Natural killer cell treated with Interleukin-12 subunit alpha and Interleukin-12 subunit beta and Interleukin-15 and Interleukin-18, amount 100 ng/mL, for 72 hours (primary cell): ENCODE measurements around the gene ILRUN. TPM values are rescaled to one million over a fixed set of nuclear protein-coding genes. Genes with fewer than 3 reads are reported as not detected.
"Not testable (repeated sequence)": the region's sequence is repeated elsewhere in the genome, so short reads cannot be mapped to it uniquely, and the experiment has no call there.

Source experiments
- ATAC-seq, 2 donors: fragments of 150-1000 bp; cut with Tn5 transposase in 1 of 2; sonication (Bioruptor Pico), chemical (Tn5 transposase) in 1 of 2; 2 replicates each; pipeline ENCODE4 v1.10.0; 2021
- DNase-seq: peaks from one replicate; pipeline ENCODE4 v3.0.0; 2022; ENCODE audit warnings: low spot score
- H3K27ac Mint-ChIP-seq, 2 donors: 1 replicate in 1 of 2; 2 replicates in 1 of 2; pipeline ENCODE4 v1.8.0; 2022; ENCODE audit warnings: mixed read lengths in 2 of 2, mild to moderate bottlenecking in 1 of 2, moderate library complexity in 1 of 2
- H3K27me3 Mint-ChIP-seq, 2 donors: 1 replicate in 1 of 2; 2 replicates in 1 of 2; pipeline ENCODE4 v1.8.0; 2022; ENCODE audit warnings: mixed read lengths in 2 of 2
- H3K36me3 Mint-ChIP-seq: one replicate; pipeline ENCODE4 v1.8.0; 2022; ENCODE audit warnings: mixed read lengths
- H3K4me1 Mint-ChIP-seq, 2 donors: 1 replicate in 1 of 2; 2 replicates in 1 of 2; pipeline ENCODE4 v1.8.0; 2022; ENCODE audit warnings: low read depth in 2 of 2, mixed read lengths in 2 of 2, mild to moderate bottlenecking in 1 of 2
- H3K4me3 Mint-ChIP-seq: one replicate; pipeline ENCODE4 v1.8.0; 2022; ENCODE audit warnings: mixed read lengths
- H3K9me3 Mint-ChIP-seq: 2 replicates; pipeline ENCODE4 v1.8.0; 2022; ENCODE audit warnings: mixed read lengths
- total RNA-seq, 2 donors: library from RNA; stranded (reverse); gene quantifications; one replicate each; pipeline ENCODE4 v1.2.3, GENCODE V29; 2022

Gene ILRUN
- total RNA-seq, 2 donors from 2014 or later = 68.1 to 70.0 TPM

DNA sequence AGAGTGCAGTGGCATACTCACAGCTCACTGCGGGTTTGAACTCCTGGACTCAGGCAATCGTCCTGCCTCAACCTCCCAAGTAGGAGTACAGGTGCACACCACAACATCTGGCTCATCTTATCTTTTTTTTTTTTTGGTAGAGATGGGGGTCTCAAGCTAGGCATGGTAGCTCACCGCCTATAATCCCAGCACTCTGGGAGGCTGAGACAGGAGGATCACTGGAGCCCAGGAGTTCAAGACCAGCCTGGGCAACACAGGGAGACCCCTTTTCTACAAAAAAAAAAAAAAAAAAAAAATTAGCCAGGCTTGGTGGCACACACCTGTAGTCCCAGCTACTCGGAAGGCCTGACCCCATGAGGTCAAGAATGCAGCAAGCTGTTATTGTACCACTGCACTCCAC lies 31.5 kb downstream of the ILRUN start:
- Mint-ChIP-seq H3K27ac (peak overlapping the region; percentile 95 to 99), H3K4me1 (peaks cover 32 to 50% of the 10 kb centered on the region in 2 donors), H3K4me3 (peak overlapping the region; percentile 67), H3K36me3 (no peaks in the 10 kb centered on the region), H3K9me3 (no peaks in the 10 kb centered on the region), H3K27me3 (no peaks in the 10 kb centered on the region)
- ATAC-seq (no peak), DNase-seq (no peak)

DNA sequence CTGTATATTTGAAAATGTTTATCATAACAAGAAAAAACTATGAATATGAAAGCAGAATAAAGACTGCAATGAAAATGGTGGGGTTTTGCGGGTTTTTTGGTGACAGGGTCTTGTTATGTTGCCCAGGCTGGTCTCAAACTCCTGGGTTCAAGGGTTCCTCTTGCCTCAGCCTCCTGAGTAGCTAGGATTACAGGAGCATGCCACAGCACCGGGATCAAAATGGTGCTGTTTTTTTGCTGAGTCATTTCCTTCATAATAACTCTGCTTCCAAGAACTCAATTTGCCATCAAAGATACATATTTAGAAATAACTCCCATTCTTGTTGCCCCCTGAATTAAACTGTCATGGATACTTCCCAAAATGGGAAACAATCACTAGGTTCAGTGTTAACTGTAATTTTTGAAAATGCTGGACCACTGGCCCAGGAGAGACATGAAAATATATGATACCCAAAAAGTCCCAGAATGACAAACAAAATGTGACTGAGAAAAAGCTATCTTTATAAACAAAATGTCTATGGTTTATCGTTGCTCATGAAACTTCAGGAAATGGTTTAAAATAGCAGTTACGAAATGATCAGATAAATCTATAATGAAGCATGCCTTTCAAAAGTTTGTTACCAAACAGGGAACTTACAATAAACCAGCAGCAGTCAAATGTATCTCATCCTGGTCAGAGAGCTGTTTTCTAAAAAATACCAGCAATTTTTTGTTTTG lies 32.2 kb downstream of the ILRUN start:
- peak overlapping the region; percentile 95 to 99 for H3K27ac Mint-ChIP-seq
- H3K27me3 Mint-ChIP-seq = no peaks in the 10 kb centered on the region
- DNase-seq (no peak), ATAC-seq (peak in 1 of 2 donors; percentile 43)
- peaks cover 31 to 50% of the 10 kb centered on the region in 2 donors for H3K4me1 Mint-ChIP-seq
- no peaks in the 10 kb centered on the region for H3K36me3 Mint-ChIP-seq
- no peaks in the 10 kb centered on the region for H3K9me3 Mint-ChIP-seq
- peak overlapping the region; percentile 67 for H3K4me3 Mint-ChIP-seq

DNA sequence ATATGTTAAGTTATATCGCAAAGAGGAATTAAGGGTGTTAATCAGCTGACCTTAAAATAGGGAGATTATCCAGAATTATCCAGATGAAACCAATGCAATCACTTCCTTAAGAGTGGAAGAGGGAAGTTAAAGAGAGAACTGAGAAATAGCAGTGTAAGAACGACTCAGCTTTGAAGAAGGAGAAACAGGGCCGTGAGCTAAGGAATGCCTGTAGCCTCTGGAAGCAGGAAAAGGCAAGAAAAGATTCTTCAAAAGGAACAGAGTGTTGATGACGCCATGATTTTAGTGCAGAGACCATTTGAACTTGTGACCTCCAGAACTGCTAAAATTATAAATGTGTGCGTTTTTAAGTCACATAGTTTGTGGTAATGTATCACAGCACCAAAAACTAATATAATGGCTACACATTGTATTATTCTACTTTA lies 32.7 kb downstream of the ILRUN start:
- Mint-ChIP-seq H3K4me3 (peak overlapping the region; percentile 67), H3K27me3 (no peaks in the 10 kb centered on the region), H3K4me1 (peaks cover 34 to 53% of the 10 kb centered on the region in 2 donors), H3K9me3 (no peaks in the 10 kb centered on the region), H3K36me3 (no peaks in the 10 kb centered on the region), H3K27ac (peak overlapping the region; percentile 95 to 99)
- DNase-seq (no peak), ATAC-seq (no peak)

DNA sequence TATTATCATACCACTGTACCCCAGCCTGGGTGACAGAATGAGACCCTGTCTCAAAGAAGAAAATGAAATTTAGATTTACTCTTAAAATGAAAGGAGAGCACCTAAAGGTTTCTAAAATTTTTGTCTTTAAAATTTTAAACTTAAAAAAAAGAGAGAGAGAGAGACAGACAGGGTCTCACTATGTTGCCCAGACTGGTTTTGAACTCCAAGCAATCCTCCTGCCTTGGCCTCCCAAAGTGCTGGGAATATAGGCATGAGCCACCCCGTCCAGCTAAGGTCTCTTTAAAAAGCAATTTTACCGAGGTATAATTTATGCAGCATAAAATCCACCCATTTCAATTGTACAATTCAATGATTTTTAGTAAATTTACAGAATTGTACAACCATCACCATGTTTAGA lies 33.2 kb downstream of the ILRUN start:
- peak overlapping the region; percentile 95 to 99 for H3K27ac Mint-ChIP-seq
- H3K4me3 Mint-ChIP-seq = peak overlapping the region; percentile 67
- DNase-seq (no peak), ATAC-seq (no peak)
- no peaks in the 10 kb centered on the region for H3K9me3 Mint-ChIP-seq
- H3K4me1 Mint-ChIP-seq = peaks cover 36 to 54% of the 10 kb centered on the region in 2 donors
- no peaks in the 10 kb centered on the region for H3K27me3 Mint-ChIP-seq
- no peaks in the 10 kb centered on the region for H3K36me3 Mint-ChIP-seq

DNA sequence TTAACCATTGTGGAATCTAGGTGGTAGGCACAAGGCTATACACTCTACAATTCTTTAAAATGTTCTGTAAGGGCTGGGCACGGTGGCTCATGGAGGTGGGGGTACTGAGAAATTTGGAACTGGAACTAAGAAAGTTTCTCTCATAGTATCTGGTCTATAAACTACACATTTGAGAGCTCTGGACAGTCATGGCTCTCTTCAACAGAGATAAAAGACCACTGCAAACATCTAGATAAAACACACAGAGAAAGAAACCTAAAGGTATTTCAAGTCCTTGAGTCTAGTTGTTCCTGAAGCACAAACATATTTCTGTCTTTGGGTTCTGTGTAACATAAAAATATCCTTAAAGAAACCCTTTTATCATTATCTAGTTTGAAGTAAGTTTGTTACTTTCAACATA lies 35.2 kb downstream of the ILRUN start:
- ATAC-seq (no peak), DNase-seq (no peak)
- Mint-ChIP-seq H3K4me3 (no peak overlapping the region), H3K27me3 (no peaks in the 10 kb centered on the region), H3K36me3 (no peaks in the 10 kb centered on the region), H3K4me1 (peaks cover 43 to 55% of the 10 kb centered on the region in 2 donors), H3K9me3 (no peaks in the 10 kb centered on the region), H3K27ac (peak overlapping the region in 1 of 2 donors; percentile 95)

DNA sequence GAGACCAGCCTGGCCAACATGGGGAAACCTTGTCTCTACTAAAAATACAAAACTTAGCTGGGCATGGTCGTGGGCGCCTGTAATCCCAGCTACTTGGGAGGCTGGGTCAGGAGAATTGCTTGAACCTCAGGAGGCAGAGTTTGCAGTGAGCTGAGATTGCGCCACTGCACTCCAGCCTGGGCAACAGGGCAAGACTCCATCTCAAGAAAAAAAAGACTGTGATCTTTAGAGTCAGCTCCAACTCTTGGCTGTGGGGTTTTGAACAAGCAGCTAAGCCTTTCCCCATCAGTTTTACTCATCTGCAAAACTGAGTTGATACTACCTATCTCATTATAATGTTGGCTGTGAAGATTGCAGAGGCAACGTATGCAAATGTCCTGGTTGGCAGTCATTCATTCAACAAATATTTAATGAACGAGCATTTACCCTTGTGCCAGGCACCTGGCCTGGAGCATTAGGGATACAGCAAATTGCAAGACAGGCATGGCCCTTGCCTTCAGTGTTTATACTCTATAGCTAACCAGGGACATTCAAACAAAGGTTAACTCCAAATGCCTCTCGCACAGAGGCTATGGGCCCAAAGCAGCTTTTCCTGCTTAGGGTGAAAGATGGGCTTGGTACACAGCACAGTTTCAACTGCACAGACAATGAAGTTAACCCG lies 37.8 kb downstream of the ILRUN start:
- Mint-ChIP-seq H3K9me3 (no peaks in the 10 kb centered on the region), H3K36me3 (no peaks in the 10 kb centered on the region), H3K27ac (peak overlapping the region; percentile 71 to 91), H3K27me3 (no peaks in the 10 kb centered on the region), H3K4me1 (peaks cover 38 to 56% of the 10 kb centered on the region in 2 donors), H3K4me3 (peak overlapping the region; percentile 41)
- DNase-seq (no peak), ATAC-seq (no peak)

DNA sequence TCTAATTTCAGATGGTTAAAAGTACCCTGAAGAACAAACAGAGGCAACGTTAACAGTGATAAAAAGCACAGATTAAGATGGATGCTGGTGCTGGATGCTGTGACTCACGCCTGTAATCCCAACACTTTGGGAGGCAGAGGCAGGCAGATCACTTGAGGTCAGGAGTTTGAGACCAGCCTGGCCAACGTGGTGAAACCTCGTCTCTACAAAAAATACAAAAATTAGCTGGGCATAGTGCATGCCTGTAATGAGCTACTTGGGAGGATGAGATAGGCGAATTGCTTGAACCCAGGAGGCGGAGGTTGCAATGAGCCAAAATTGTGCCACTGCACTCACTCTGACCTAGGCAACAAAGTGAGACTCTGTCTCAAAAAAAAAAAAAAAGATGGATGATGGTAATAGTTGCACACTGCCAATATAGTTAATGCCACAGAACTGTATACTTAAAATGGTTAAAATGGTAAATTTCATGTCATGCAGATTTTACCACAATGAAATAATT lies 38.5 kb downstream of the ILRUN start:
- H3K27me3 Mint-ChIP-seq, H3K9me3 Mint-ChIP-seq, DNase-seq, ATAC-seq, H3K36me3 Mint-ChIP-seq: not testable (repeated sequence)
- Mint-ChIP-seq H3K4me1 (peaks cover 35 to 53% of the 10 kb centered on the region in 2 donors), H3K27ac (peak overlapping the region; percentile 91 to 96), H3K4me3 (peak overlapping the region; percentile 91)

DNA sequence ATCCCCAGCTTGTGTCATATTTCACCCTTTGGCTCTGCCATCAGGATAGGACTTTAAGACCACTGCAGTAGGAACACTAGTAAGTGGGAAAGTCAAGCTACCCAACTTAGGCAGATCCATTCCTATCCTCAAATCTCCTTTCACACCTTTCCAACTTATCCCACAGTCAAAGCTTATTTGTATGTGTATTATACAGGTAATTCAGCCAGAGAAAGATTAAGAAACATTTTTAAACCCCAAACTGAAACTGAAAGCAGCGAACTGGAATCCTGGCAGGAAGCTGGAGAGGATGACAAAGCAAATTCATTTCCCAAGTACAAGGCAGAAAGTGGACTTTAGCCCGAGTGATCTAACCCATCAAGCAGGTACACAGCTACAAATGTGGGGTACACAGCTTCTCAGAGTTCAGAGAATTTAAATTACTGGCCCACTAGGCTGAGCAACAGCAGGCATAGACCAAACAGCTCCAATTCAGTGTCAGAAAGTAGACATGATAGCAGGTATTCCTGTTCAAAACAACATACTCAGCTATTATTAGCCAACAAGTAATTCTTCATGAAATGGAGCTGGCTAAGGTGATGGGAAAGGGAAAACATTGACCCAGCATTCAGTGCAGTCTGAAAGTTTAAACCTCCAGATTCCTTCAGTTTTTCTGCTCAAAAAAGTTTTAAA lies 39.1 kb downstream of the ILRUN start:
- ATAC-seq = peak; percentile 28 to 69
- H3K27ac Mint-ChIP-seq = peak overlapping the region; percentile 91 to 96
- H3K36me3 Mint-ChIP-seq = peaks cover 4% of the 10 kb centered on the region
- no peaks in the 10 kb centered on the region for H3K27me3 Mint-ChIP-seq
- peak; percentile 63 for DNase-seq
- peak overlapping the region; percentile 91 for H3K4me3 Mint-ChIP-seq
- no peaks in the 10 kb centered on the region for H3K9me3 Mint-ChIP-seq
- H3K4me1 Mint-ChIP-seq = peaks cover 35 to 49% of the 10 kb centered on the region in 2 donors

DNA sequence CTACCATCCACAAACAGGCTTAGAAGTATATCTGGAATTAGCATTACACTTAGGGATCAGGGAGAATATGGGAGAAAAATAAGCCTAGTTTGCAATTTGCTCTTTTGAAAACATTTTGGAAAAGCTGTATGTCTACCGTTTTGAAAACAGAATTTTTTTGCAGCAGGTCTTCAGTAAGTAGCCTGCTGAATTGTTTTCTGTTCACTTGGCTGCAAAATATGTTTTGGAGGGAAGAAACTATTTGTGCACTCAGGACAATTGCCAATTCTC lies 39.6 kb downstream of the ILRUN start:
- Mint-ChIP-seq H3K4me3 (peak overlapping the region; percentile 91), H3K4me1 (peaks cover 35 to 48% of the 10 kb centered on the region in 2 donors), H3K27ac (peak overlapping the region; percentile 91 to 96), H3K36me3 (peaks cover 5% of the 10 kb centered on the region), H3K27me3 (no peaks in the 10 kb centered on the region), H3K9me3 (no peaks in the 10 kb centered on the region)
- no peak for ATAC-seq
- no peak for DNase-seq

DNA sequence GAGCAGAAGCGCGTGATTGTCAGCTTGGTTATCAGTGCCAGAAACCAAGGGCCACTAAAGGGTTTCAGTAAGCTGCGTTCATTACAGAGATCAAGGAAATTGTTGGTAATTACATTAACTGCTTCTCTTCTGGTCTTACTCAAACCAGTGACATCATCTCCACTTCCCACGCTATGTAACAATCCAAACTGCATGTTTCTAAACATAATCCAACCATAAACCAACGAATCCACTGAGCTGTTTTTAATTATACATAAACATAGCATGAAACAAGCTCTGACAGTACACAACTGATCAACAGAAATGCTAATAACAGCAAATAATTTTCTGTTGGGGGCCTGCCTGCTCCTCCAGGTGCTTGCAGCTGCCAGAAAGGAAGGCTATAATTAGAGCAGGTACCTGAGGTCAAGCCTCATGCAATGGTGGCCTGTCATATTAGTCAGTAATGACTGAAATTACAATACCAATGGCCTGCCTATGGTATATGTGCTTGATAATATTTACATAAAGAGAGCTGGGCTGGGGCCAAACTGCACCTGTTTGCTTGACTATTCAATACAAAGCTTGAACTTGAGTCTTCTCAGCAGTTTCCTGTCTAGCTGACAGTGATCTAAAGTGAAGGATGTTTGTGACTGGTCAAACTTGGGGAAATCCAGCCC lies 40.1 kb downstream of the ILRUN start:
- H3K4me1 Mint-ChIP-seq = peaks cover 35 to 48% of the 10 kb centered on the region in 2 donors
- no peaks in the 10 kb centered on the region for H3K27me3 Mint-ChIP-seq
- peak overlapping the region; percentile 91 for H3K4me3 Mint-ChIP-seq
- H3K27ac Mint-ChIP-seq = peak overlapping the region; percentile 91 to 96
- DNase-seq (no peak), ATAC-seq (peak; percentile 86 to 92)
- H3K36me3 Mint-ChIP-seq = peaks cover 5% of the 10 kb centered on the region
- no peaks in the 10 kb centered on the region for H3K9me3 Mint-ChIP-seq

DNA sequence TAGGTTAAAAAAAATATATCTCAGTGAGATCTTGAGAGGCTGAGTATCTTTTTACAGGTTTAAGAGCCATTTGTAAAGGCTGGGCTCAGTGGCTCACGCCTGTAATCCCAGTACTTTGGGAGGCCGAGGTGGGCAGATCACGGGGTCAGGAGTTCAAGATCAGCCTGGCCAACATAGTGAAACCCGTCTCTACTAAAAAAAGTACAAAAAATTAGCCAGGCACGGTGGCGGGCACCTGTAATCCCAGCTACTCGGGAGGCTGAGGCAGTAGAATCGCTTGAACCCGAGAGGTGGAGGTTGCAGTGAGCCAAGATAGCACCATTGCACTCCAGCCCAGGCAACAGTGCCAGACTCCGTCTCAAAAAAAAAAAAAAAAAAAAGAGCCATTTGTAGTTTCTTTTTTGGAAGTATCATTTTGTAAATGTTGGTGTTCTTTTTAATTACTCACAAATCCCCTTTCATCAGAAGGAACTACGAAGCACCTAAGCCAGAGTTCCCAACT lies 40.6 kb downstream of the ILRUN start:
- H3K4me1 Mint-ChIP-seq = peaks cover 39 to 48% of the 10 kb centered on the region in 2 donors
- H3K9me3 Mint-ChIP-seq, H3K36me3 Mint-ChIP-seq, DNase-seq, H3K27me3 Mint-ChIP-seq: not testable (repeated sequence)
- H3K27ac Mint-ChIP-seq = peak overlapping the region; percentile 91 to 96
- peak in 1 of 2 donors; percentile 20 for ATAC-seq
- peak overlapping the region; percentile 91 for H3K4me3 Mint-ChIP-seq

DNA sequence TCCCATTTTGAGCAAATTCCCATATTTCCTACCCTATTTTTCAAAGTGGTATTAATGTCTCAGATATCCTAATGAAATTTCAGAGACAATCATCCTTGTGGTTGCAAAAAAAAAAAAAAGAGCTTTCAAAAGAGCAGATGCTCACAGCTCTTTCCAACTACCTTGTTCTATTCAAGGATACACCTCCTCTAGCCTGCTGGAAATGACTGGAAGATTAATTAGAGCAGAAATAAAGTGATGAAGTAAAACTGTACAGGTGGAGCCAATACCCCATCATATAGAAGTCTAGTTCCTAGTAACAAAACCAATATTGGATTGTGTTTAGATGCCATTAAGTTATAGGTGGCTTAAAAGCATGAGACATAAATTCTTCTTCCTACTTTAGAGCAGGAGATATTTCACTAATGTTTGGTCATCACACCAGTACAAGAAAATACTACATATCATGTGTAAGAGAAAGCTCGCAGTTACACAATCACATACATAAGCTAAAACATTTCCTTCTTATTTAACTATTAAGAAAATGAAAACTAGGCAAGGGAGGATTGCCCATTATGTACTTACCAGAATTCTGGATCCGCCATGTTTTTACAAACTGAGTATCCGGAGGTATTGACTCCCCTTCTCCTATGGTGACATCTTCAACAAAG lies 42.4 kb downstream of the ILRUN start:
- Mint-ChIP-seq H3K27me3 (no peaks in the 10 kb centered on the region), H3K4me3 (no peak overlapping the region), H3K36me3 (peaks cover 5% of the 10 kb centered on the region), H3K27ac (peak overlapping the region; percentile 37 to 91), H3K4me1 (peaks cover 35 to 44% of the 10 kb centered on the region in 2 donors), H3K9me3 (no peaks in the 10 kb centered on the region)
- DNase-seq (no peak), ATAC-seq (no peak)

DNA sequence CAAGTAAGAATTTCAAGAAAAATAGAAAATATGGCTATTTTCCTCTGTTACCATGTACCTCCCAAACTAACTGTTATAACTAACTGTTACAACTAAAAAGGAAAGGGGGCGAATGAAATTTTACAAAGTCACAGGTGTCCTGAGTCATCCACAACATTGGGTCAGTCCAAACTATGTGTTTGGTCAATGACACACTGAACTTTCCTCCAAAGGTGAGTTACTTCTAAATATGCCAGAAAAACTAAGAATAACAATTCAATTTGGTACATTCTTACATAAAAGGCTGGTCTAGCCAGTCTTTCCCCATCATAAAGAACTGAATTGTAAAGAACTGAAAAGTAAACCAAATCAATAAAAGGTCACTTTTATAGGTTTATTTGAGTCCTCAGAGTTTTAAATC lies 44.3 kb downstream of the ILRUN start:
- no peaks in the 10 kb centered on the region for H3K9me3 Mint-ChIP-seq

More for the DNA sequence above, 44.3 kb downstream of the ILRUN start:
- Mint-ChIP-seq H3K36me3 (peaks cover 5% of the 10 kb centered on the region), H3K4me3 (no peak overlapping the region), H3K27ac (no peak overlapping the region), H3K27me3 (no peaks in the 10 kb centered on the region), H3K4me1 (peaks cover 23 to 41% of the 10 kb centered on the region in 2 donors)
- DNase-seq = no peak
- ATAC-seq = no peak
